Osteoblast (primary cell): ENCODE results near the gene PIANP. TPM values are rescaled to one million over a fixed set of nuclear protein-coding genes. Genes with fewer than 3 reads are reported as not detected.

Source experiments
- DNase-seq: peaks from one replicate; pipeline ENCODE4 v3.0.0; 2011; ENCODE audit warnings: low spot score, mixed read lengths; ENCODE audit not compliant: insufficient read length; ENCODE audit errors: missing footprints
- H2AFZ ChIP-seq: 2 replicates; pipeline ENCODE4 v1.6.0; 2011; ENCODE audit warnings: mild to moderate bottlenecking, low read length
- H3K27ac ChIP-seq: 2 replicates; pipeline ENCODE4 v1.5.1; 2011; ENCODE audit warnings: mild to moderate bottlenecking, low read depth, low read length, moderate library complexity
- H3K27me3 ChIP-seq: 2 replicates; pipeline ENCODE4 v1.6.0; 2012; ENCODE audit warnings: mild to moderate bottlenecking, control low read depth, inconsistent platforms, low read length, moderate library complexity; ENCODE audit not compliant: insufficient read depth
- H3K36me3 ChIP-seq: 2 replicates; pipeline ENCODE4 v1.5.1; 2011; ENCODE audit warnings: mild to moderate bottlenecking, low read length, control low read depth, moderate library complexity; ENCODE audit not compliant: insufficient read depth
- H3K4me1 ChIP-seq: 2 replicates; pipeline ENCODE4 v1.5.1; 2011; ENCODE audit warnings: mild to moderate bottlenecking, low read length, control low read depth, moderate library complexity; ENCODE audit not compliant: insufficient read depth
- H3K4me2 ChIP-seq: 2 replicates; pipeline ENCODE4 v1.6.0; 2011; ENCODE audit warnings: mild to moderate bottlenecking, low read length; ENCODE audit not compliant: insufficient read depth
- H3K4me3 ChIP-seq: fragments of 200-600 bp; sonication (generic); 3 replicates; pipeline ENCODE4 v1.5.1; 2012; ENCODE audit warnings: mild to moderate bottlenecking, low read length, inconsistent platforms; ENCODE audit not compliant: insufficient read depth
- H3K79me2 ChIP-seq: 2 replicates; pipeline ENCODE4 v1.6.0; 2012; ENCODE audit warnings: mild to moderate bottlenecking, low read length, control low read depth, inconsistent platforms; ENCODE audit not compliant: insufficient read depth
- H3K9me3 ChIP-seq: 2 replicates; pipeline ENCODE4 v1.5.1; 2011; ENCODE audit warnings: low read depth, low read length, control low read depth
- H4K20me1 ChIP-seq: 2 replicates; pipeline ENCODE4 v1.6.0; 2012; ENCODE audit warnings: mild to moderate bottlenecking, low read length, control low read depth; ENCODE audit not compliant: insufficient read depth
- CTCF ChIP-seq: IDR thresholded peaks from 2 replicates; pipeline ENCODE4 v1.5.1; 2011; ENCODE audit warnings: mild to moderate bottlenecking, low read depth, low read length, moderate library complexity; ENCODE audit errors: extremely low read depth
- small RNA-seq: library from RNA; depleted of rRNA; stranded (forward); fragments of <200 nt; gene quantifications from one replicate; pipeline ENCODE3, GENCODE V24; 2012
- total RNA-seq: library from RNA; depleted of rRNA; stranded (reverse); fragments of >200 nt; gene quantifications from 2 replicates; pipeline ENCODE4 v1.2.3, GENCODE V29; 2012

Gene PIANP
- total RNA-seq, 1 donor = not detected

GRCh38 chr12:6647083-6647604 is 53.5 kb downstream of the PIANP start, which contains the start of gene ACRBP:
TSS of gene ACRBP (minus strand) at chr12:6647432. CDS start at chr12:6647366, 66 bp downstream.
- no peak for TF ChIP-seq CTCF
- no peaks in the 10 kb centered on the region for H3K4me1 ChIP-seq
- no peaks in the 10 kb centered on the region for H4K20me1 ChIP-seq
- H3K79me2 ChIP-seq = no peaks in the 10 kb centered on the region
- peak; percentile 91 for DNase-seq
- peaks cover 14% of the 10 kb centered on the region for H3K36me3 ChIP-seq
- peaks cover 5% of the 10 kb centered on the region for H3K27me3 ChIP-seq
- peaks cover 4% of the 10 kb centered on the region for H3K9me3 ChIP-seq
- peak within 1 kb of the TSS; percentile 62 for H3K4me3 ChIP-seq
- peak within 1 kb of the TSS; percentile 59 for H2AFZ ChIP-seq
- no peak within 1 kb of the TSS for H3K27ac ChIP-seq
- peak within 1 kb of the TSS; percentile 83 for H3K4me2 ChIP-seq

GRCh38 chr12:6646276-6647082 is 54.1 kb downstream of the PIANP start:
- TF ChIP-seq CTCF = no peak
- Histone ChIP-seq H3K4me2 (peak overlapping the region; percentile 83), H3K4me1 (no peaks in the 10 kb centered on the region), H3K4me3 (peak overlapping the region; percentile 62), H3K9me3 (peaks cover 4% of the 10 kb centered on the region), H3K27ac (no peak overlapping the region), H3K79me2 (no peaks in the 10 kb centered on the region), H3K27me3 (peaks cover 5% of the 10 kb centered on the region), H4K20me1 (no peaks in the 10 kb centered on the region), H2AFZ (peak overlapping the region; percentile 59), H3K36me3 (peaks cover 12% of the 10 kb centered on the region)
- no peak for DNase-seq

- TF ChIP-seq CTCF = peak; percentile 33
- peaks cover 5% of the 10 kb centered on the region for H3K27me3 ChIP-seq
- H3K36me3 ChIP-seq = peaks cover 3% of the 10 kb centered on the region
- no peak overlapping the region for H3K4me2 ChIP-seq
- H2AFZ ChIP-seq = no peak overlapping the region
- DNase-seq = peak; percentile 68
- H4K20me1 ChIP-seq = no peaks in the 10 kb centered on the region
- no peaks in the 10 kb centered on the region for H3K4me1 ChIP-seq
- no peaks in the 10 kb centered on the region for H3K79me2 ChIP-seq
- H3K9me3 ChIP-seq = peaks cover 4% of the 10 kb centered on the region
- no peak overlapping the region for H3K4me3 ChIP-seq
- no peak overlapping the region for H3K27ac ChIP-seq
These were observed 55.7 kb downstream of the PIANP start for GRCh38 chr12:6644903-6645302.

GRCh38 chr12:6644257-6644596 is 56.4 kb downstream of the PIANP start:
- Histone ChIP-seq H3K27me3 (peaks cover 5% of the 10 kb centered on the region), H3K36me3 (peaks cover 3% of the 10 kb centered on the region), H4K20me1 (no peaks in the 10 kb centered on the region), H3K9me3 (peaks cover 4% of the 10 kb centered on the region), H3K4me2 (no peak overlapping the region), H3K79me2 (no peaks in the 10 kb centered on the region), H3K4me3 (no peak overlapping the region), H3K4me1 (no peaks in the 10 kb centered on the region), H2AFZ (no peak overlapping the region), H3K27ac (no peak overlapping the region)
- DNase-seq = no peak
- no peak for TF ChIP-seq CTCF

Small RNA genes lying within 50 kb of the gene (small RNA-seq; reads per million reads assigned to genes)
- gene RNU6-781P = not detected

Other genes with a start within 250 kb of the PIANP start
- gene TAPBPL, start 248.8 kb downstream of the PIANP start, total RNA-seq = 11.8 and 13.8 TPM in 2 replicates
- gene VAMP1, start 230.1 kb downstream of the PIANP start, total RNA-seq = 6.5 and 9.1 TPM in 2 replicates
- gene MRPL51, start 207.6 kb downstream of the PIANP start, total RNA-seq = 58.3 and 68.8 TPM in 2 replicates
- 19.4 and 21.0 TPM in 2 replicates for gene NCAPD2, start 206.7 kb downstream of the PIANP start, total RNA-seq
- gene GAPDH, start 166.3 kb downstream of the PIANP start, total RNA-seq = 4,846 and 5,173 TPM in 2 replicates
- gene IFFO1, start 144.8 kb downstream of the PIANP start, total RNA-seq = 12.7 and 13.4 TPM in 2 replicates
- gene NOP2, start 132.5 kb downstream of the PIANP start, total RNA-seq = 18.3 and 21.4 TPM in 2 replicates
- gene CHD4, start 93.4 kb downstream of the PIANP start, total RNA-seq = 238 and 259 TPM in 2 replicates
- under 0.01 TPM in 1 of 2 replicates, not detected in the other for gene LPAR5, start 64.9 kb downstream of the PIANP start, total RNA-seq
- under 0.01 and 0.36 TPM in 2 replicates for gene ACRBP, start 53.4 kb downstream of the PIANP start, total RNA-seq
- gene ING4, start 37.7 kb downstream of the PIANP start, total RNA-seq = 46.9 and 53.6 TPM in 2 replicates
- 19.9 and 22.4 TPM in 2 replicates for gene ZNF384, start 11.4 kb downstream of the PIANP start, total RNA-seq
- gene COPS7A, start 23.2 kb upstream of the PIANP start, total RNA-seq = 91.9 and 98.8 TPM in 2 replicates
- 118 and 138 TPM in 2 replicates for gene MLF2, start 52.3 kb upstream of the PIANP start, total RNA-seq
- gene PTMS, start 65.5 kb upstream of the PIANP start, total RNA-seq = 70.4 and 72.7 TPM in 2 replicates
- gene LAG3, start 71.7 kb upstream of the PIANP start, total RNA-seq = not detected in 2 replicates
- 10.9 and 15.0 TPM in 2 replicates for gene CD4, start 88.7 kb upstream of the PIANP start, total RNA-seq
- gene GPR162, start 121.0 kb upstream of the PIANP start, total RNA-seq = 1.4 and 5.0 TPM in 2 replicates
- gene P3H3, start 127.6 kb upstream of the PIANP start, total RNA-seq = 108 and 130 TPM in 2 replicates
- 1.4 and 2.7 TPM in 2 replicates for gene GNB3, start 140.1 kb upstream of the PIANP start, total RNA-seq
- gene CDCA3, start 150.5 kb upstream of the PIANP start, total RNA-seq = 4.0 and 5.0 TPM in 2 replicates
- 65.7 and 77.1 TPM in 2 replicates for gene USP5, start 151.3 kb upstream of the PIANP start, total RNA-seq
- gene TPI1, start 166.7 kb upstream of the PIANP start, total RNA-seq = 385 and 553 TPM in 2 replicates
- gene SPSB2, start 172.5 kb upstream of the PIANP start, total RNA-seq = 11.5 and 11.9 TPM in 2 replicates
- gene LRRC23, start 204.0 kb upstream of the PIANP start, total RNA-seq = 7.1 and 7.6 TPM in 2 replicates
- gene ENO2, start 213.8 kb upstream of the PIANP start, total RNA-seq = 8.5 and 13.4 TPM in 2 replicates
- gene ATN1, start 227.1 kb upstream of the PIANP start, total RNA-seq = 10.3 and 14.1 TPM in 2 replicates
- not detected in 2 replicates for gene RNU7-1, start 243.0 kb upstream of the PIANP start, total RNA-seq
- gene C12orf57, start 243.2 kb upstream of the PIANP start, total RNA-seq = 81.4 and 93.4 TPM in 2 replicates